Spleen (tissue), 7 donors: ENCODE data around the gene MIS18BP1.

Source experiments
- CTCF ChIP-seq, 11 experiments: fragments of 200-600 bp in 7 of 11; fragments of 450-650 bp in 4 of 11; sonication (generic) in 4 of 11; IDR thresholded peaks in 8 of 11; conservative IDR thresholded peaks in 3 of 11; 1 replicate in 7 of 11; 2 replicates in 4 of 11; pipeline versions ENCODE4 v1.4.0 to v1.8.0; 2016 to 2021; ENCODE audit warnings: antibody characterized with exemption in 11 of 11, inconsistent platforms in 4 of 11, mild to moderate bottlenecking in 1 of 11
- POLR2A ChIP-seq, 3 donors: fragments of 450-650 bp; IDR thresholded peaks; one replicate each; pipeline ENCODE4 v1.5.1; 2017; ENCODE audit warnings: antibody characterized with exemption in 3 of 3, mild to moderate bottlenecking in 1 of 3
- POLR2AphosphoS5 ChIP-seq, 3 donors: sonication (generic); formaldehyde crosslinking; IDR thresholded peaks; one replicate each; pipeline ENCODE4 v1.5.1; 2017; ENCODE audit warnings: antibody characterized with exemption in 3 of 3
- donor health status: DM: no; HTN: no; CAD: no; lungs with moderate emphysema.
- donor health status: DM: no; HTN: no; CAD: no.
- donor health status: DM: no; HTN: no; CAD: no.

- TF ChIP-seq POLR2A (IDR thresholded peaks at IDR 0.05) (no peak), CTCF (IDR thresholded peaks at IDR 0.05 in 8 of 11, conservative IDR thresholded peaks at IDR 0.05 in 3 of 11) (no peak), POLR2AphosphoS5 (IDR thresholded peaks at IDR 0.05) (no peak)
Measured at GRCh38 chr14:45246691-45247090, 6.3 kb downstream of the MIS18BP1 start.
